SKM-1 treated with dmso at 0.1 percent for 144 hours (cell line): ENCODE measurements around the gene WT1.

Experiments used
- DNase-seq: peaks from one replicate; lab custom pipeline; 2025; ENCODE audit not compliant: unreplicated experiment; lab: John Stamatoyannopoulos, UW

WT1 gene

DNA sequence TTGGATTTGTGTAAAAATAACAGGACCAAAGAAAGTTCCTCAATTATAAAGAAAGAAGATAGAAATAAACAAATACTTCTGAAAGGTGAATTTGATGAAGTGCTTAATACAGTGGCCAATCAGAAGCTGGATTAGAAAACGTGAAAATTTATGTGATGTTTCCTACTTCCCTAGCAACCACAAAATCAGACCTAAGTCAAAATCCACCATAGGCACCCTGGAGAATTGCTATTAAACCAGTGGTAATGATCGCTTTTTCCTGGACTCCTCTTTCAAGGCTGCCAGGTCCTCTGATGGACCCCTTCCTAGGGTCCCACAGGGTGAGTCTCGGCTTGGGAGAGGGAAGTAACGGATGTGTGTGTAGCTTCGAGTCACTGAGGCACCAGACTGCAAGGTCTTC lies 9.6 kb downstream of the WT1 start:
- DNase-seq, result no peak

DNA sequence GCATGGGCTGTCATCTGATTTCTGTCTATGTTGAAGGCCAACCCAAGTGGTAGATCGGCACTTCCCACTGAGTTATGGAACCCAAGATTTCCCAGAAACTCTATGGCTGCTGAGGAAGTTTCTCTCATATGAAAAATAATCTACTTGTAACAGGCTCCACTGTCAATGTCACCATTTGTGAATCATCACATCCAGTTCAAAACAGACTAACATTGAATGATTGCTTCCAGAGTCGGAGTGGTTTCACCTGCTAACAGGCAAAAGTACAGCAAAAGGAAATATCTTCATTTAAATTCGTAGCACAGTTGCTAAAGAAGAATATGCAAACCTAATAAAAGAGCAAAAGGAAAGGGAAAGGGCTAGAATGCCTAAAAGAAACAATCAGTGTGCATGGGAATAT lies 12.8 kb downstream of the WT1 start:
- DNase-seq, result no peak

DNA sequence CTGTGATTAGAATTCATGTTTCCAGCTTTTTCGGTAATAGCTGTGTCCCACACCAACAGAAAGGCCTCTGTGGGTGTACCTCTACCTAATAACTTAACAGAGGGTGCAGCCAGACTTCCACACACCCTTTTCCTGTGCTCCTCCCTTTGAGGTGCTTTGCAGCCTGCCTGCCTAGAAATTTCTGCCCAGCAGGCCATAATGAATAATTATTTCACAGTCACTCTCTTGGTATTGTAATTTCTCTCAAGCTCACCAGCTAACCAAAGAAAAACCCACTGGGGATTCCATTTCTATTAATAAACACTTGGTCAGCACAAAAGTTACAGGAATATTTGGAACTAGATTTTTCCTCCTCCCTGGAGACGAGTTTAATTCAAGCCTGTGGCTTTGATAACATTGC lies 13.3 kb downstream of the WT1 start:
- no peak for DNase-seq

DNA sequence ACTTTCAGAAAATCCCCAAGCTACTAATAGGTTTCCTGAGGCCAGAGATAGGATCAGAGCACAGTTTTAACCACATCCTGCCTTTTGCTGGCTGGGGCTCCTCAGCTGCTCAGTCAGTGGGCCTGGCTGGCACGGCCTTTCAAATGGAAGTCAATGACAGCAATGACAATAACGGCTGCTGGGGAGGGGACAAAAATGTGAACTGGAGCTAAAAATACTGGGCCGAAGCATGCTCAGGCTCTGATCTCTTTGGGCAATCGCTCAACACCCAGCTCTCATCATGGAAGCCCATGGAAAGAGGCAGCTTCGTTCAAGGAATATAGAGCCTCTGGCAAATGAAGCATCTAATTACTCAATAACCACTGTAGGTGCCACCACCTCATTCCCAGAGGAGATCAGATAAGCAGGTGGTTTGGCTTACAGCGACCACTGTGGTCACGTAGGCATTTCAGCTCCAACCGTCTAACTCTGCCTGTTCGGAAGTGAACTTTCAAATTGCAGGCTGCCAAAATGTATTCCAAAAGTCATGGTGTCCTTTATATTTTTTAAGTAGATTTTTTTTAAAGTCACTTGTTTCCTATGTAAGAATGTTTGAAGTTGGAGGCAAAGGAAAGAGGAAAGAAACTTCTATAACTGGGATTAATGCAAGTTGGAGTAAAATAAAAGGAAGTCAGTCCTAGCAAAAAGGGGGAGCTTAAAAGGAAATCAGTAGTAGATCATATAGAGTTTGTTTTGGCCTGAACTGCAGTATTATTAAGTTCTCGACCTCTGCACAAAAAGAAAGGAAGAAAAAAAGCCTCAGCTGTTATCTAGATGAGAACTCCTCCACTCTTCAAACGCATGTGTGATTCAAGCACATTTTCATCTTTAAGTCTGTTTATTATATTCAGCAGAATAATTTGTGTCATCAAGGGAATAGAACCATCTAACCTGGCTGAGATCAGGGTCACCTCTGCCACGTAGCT lies 14.1 kb downstream of the WT1 start:
- DNase-seq, result peak; percentile 78

DNA sequence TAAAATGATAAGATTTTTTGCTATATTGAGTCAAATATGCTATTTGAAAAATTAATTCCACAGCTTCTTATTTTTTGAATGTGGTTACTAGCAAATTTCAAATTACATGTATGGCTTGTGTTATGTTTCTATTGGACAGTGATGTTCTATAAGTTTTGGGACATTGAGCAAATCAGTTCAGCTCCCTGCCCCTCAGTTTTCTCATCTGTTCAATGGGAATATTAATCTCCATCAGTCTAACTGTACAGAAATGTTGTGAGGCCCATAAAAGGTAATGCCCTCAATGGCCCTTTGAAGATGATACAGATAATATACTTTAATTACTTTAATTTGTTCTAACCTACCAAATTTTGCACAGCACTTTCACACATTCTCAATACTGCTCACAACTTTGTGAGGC lies 15.2 kb downstream of the WT1 start:
- DNase-seq, result no peak

DNA sequence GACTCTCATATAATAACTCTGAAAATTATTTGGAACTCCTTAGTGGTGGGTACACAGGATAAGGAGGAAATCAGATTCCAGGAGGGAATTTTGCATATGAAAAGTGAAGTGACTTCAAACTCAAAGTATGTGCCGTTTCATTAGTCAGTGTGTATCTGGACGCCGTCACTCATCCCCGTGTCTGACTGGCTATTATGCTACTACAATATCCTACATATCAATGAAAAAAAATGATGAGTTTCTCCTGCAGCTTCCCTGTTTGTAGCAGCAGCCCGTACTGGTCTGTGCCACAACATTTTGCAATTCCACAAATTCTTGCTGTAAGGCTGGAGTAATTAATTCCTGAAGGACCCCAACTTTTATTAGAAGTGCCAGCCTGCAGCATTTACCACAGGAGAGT lies 16.5 kb downstream of the WT1 start:
- DNase-seq, result no peak

DNA sequence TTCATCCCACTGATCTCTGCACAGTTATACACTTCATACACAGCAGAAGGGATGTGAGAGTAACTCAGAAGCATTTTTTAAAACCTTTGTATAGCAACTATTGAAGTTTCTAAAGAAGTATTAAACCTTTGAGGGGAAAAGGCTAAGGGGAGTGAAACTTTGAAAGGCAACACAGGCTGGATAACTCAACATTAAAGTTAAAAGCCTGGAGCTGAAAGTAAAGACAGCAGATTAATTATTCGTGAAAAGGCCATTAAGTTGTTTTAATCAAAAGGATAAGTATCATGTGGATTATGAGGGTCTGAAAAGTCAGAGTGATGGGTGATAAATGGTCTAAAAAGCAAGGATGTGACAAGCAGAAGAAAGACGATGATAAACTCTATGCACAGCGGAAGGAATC lies 17.5 kb downstream of the WT1 start:
- no peak for DNase-seq

DNA sequence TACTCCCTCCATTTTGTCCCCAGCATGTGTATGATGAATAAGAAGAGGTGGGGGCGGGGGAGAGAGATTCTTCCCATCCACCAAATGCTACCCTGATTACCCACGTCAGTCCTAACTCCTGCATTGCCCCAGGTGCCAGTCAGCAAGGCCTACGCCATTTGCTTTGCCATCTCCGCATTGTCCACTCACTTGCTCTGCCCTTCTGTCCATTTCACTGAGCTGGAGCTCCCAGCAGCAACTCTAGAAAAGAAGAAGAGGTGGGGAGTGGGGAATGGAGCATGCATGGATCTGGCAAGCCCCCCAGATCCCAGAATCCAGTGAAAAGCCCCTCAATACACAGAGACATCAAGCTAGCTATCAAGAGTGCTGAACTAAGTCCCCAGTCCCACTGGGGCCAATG lies 19.0 kb downstream of the WT1 start:
- DNase-seq, result no peak

DNA sequence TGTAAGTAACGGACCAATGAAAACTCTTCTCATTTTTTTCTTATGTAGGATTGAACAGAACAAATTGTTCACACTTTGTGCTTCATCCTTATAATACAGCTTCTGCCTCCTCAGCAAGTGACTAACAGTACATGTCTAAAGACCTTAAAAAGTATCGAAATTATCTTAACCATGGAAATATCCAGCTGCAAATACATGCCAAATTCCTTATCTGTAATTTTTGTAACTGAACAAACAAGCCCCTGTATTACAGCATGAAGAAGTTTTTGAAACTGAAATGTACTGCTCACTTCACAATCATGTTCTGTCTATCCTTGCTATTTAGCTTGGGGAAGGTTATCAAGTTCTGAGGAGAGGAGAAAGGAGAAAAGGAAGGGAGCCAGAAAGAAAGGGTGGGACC lies 20.4 kb downstream of the WT1 start:
- no peak for DNase-seq

DNA sequence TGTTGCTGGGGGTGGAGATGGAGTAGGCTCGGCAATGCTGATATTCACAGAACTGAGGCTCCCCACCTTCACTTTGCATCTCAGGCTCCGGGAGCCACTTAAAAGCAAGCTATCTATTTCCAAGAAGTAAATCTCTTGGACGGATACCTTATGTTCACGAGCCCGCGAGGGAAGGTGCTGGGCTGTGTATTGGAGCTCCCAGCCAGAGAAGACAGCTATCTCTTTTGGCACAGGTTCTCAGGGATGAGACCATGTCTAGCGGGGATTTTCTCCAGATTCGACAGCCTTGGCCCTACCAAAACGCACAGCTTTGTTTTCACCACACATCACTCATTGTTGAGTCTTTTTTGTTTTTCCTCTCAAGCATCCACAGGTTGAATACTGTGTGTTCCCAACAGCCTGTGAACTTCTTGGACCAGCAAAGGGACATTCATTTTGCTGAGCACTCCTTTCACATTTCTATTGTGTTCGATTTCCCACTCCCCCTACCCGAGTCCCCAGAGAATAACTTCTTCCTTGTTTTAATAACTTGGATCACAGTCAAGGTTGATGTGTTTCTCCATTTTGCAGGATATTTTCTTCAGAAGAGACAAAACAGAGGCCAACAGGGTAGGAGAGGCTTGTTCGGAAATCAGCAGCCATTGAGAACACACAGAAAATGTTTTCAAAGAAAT lies 23.3 kb downstream of the WT1 start:
- no peak for DNase-seq

DNA sequence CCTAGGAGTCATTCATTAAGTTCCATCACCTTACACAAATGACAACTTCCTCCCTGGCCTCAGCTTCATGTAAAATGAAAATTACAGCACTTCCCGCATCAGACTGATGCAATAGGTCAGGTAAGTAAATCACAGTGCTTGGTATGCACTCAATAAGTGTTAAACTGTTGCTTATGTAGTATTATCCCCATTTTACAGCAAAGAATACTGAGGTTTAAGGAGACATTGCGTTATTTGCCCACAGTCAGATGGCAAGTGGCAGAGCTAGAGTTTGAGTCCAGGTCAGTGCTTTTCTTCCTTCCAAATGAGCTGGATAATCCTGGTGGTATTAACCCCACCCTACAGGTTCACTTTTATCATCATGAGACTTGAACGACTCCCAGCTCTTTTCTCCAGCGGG lies 29.7 kb downstream of the WT1 start:
- no peak for DNase-seq

DNA sequence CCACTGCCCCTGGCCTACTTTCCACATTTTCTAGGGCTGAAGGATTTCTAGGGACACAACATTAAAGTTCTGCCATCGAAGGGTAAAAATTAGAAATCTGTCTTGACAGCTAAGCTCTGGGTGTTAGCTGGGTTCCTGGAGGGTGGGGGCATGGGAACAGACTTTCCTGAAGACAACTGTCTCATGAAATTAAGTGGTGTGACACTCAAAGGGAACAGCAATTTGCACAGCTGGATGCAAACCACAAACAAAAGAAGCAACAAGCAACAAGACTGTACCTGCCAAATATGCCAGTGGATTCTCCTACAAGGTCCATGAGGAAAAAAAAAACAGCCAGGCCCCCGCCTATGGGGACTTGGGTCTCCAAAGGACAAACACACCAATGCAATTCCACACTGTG lies 32.5 kb downstream of the WT1 start:
- no peak for DNase-seq

DNA sequence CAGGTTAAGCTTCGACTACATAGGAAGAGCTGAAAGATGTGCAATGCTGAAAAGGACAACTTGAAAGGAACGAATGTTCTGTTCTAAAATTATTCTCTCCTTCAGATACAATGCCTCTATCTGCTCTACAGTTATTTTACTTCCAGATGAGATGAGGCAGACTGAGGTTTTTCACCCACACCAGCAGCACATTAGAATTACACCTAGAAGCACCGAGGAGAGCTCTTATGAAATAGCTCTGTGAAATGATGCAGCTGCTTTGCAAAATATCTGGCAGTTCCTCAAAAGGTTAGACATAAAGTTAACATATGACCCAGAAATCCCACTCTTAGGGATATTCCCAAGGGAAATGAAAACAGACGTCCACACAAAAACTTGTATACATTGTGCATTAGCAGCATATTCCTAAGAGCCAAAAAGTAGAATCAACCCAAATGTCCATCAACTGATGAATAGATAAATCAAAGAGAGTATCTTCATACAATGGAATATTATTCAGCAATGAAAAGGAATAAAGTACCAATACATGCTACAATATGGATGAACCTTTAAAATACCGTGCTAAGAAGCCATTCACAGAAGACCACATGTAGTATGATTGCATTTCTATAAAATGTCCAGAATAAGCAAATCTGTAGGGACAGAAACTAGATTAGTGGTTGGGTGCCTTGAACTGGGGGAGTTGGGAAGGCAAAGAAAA lies 34.5 kb downstream of the WT1 start:
- DNase-seq, result peak; percentile 46

DNA sequence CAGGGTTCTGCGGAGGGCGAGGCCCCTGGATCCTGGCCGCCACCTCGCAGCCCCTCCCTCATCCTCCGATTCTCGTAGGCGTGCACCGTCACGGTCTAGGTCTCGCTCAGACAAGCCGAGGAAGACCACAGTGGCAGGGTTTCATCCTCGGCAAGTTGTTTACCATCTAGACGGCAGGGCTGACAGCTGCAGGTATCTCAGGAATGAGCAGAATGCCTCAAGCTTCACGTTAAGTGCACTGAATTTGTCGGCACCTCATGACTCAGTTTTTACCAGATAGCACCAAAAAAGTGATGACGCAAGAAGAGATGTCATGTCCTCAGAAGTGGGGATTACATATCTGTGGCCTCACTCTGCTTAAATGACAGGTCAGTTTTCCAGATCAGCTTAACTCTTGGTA lies 35.1 kb downstream of the WT1 start:
- no peak for DNase-seq

DNA sequence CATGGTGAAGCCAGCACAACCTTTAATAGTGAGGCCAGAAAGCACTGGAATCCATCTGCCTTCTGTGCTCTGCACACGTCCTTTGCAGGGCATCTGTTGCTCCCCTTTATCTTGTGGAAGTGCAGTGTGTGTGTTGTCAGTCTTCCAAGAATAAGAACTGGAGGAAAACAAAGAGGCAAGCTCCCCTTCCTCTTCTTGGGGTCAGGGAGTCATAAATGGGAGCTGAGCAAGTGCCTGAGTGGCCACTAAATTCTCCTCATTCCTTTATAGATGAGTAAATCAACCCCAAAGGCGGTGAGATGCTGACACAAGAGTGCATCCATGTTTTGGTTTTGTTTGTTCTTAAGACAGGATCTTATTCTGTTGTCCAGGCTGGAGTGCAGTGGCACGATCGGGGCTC lies 38.3 kb downstream of the WT1 start:
- DNase-seq, result no peak

DNA sequence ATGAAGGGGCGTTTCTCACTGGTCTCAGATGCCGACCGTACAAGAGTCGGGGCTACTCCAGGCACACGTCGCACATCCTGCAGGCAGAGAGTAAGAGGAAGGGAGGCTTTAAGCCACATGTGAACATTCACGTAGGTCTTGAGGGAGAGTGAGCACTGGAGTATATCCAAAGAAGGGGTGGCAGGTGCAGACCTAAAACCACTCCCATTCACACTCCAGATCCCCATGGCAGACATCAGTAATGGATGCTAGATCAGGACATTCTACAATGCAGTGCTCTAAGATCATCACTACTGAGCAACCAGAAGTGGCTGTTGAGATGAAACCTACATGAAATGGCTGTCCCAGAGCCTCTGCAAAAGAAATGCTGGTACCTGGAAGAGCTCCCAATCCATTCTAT lies 39.0 kb downstream of the WT1 start:
- no peak for DNase-seq

DNA sequence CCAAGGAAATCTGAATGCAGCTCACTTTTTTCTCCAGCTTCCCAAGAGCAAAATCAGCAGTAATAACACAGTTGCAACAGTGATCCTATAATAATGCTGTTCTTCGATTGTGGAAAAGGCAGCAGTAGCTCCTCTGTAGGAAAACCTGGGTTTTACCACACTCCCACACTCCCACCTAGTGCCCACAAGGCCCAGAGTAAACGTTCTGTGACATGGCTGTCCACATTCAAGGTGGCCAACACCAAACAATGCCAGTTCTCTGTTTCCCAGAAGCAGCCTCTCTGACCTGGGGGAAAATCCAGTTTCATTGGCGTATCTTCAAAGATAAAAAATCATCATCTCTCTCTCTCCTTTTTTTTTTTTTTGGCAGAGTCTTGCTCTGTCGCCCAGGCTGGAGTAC lies 40.2 kb downstream of the WT1 start:
- DNase-seq, result no peak

DNA sequence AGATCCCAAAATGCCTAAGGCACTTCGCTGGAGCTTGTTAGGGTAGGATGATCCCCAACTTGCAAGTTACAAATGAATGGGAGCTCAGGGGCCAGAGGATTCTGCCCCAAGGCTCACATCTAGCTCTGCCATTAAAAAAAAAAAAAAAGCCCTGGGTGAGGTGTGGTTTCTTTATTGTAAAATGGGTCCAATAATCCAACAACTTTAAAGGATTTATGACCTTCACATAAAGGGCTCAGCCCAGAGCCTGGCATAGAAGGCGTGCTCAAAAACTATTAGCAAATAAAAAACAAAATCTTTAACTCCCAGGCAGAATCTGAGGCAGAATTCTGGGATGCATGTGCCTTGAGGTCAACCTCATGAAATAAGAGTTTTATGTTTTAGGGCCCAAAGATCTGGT lies 42.5 kb downstream of the WT1 start:
- DNase-seq, result no peak

DNA sequence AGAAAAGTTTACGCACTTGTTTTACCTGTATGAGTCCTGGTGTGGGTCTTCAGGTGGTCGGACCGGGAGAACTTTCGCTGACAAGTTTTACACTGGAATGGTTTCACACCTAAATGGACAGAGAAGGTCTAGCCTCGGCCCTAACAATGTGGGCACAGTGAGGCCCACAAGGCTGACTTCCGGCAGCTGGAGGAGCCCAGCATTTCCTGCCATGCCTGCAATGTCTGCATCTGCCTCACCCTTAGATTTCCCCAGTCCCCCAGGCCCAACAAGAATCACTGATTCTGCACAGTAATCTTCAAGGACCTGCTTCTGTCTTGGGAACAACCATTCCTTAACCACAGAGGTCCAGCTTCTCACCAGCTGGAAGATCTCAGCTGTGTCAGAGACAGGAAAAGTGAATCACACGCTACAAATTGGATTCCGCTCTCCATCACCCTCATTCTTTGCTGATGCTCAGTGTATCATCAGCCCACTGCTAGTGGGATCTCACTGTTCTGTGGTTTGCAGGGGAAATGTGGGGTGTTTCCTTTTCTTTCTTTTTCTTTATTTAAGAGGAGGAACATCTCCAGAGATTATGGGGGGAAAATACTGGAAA lies 43.3 kb downstream of the WT1 start:
- DNase-seq, result no peak

DNA sequence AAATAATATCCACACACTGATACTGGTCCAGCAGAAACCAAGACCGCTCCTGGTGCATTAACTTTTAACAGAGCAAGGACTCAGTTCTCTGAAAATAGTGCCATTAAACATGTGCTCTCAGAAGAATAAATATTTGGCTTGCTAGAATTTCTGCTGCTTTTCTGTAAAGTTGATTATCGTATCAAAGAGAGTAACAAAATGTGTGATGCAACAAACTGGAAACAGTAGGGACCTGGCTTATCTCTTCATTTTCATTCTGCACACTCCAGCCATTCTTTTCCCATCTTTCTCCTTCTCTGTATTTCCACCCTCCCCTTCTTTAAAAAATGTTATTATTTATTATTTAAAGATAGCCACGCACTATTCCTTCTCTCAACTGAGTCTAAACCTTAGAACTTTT lies 43.9 kb downstream of the WT1 start:
- DNase-seq, result no peak

DNA sequence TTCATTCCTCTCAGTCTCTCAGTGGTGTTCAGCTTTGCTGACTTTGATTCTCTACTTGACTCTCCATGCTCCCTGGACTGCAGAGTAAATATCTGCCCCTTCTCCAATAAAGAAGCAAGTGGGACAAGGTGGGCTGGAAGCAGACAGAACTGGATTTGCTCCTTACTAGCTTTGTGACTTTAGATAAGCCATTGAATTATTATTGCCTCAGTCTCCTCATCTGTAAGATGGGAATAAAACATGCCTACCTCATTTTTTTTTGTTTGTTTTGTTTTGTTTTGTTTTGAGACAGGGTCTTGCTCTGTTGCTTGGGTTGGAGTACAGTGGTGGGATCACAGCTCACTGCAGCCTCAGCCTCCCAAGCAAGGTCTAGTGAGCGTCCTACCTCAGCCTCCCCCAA lies 44.6 kb downstream of the WT1 start:
- no peak for DNase-seq
